Trophoblast cell (in vitro differentiated cells and primary cell): ENCODE results near the gene TNN.

Experiments used
- DNase-seq, 2 donors: peaks; one replicate each; pipeline ENCODE4 v3.0.0-alpha.2; 2016
- H2AFZ ChIP-seq: 2 replicates; pipeline ENCODE4 v1.6.1; 2013; ENCODE audit warnings: low read length, moderate library complexity, mild to moderate bottlenecking; ENCODE audit not compliant: insufficient read depth, poor library complexity
- H2AK5ac ChIP-seq: 2 replicates; pipeline ENCODE4 v1.6.1; 2013; ENCODE audit warnings: mild to moderate bottlenecking, low read length
- H2BK120ac ChIP-seq: 2 replicates; pipeline ENCODE4 v1.6.1; 2013; ENCODE audit warnings: low read length, mild to moderate bottlenecking, moderate library complexity; ENCODE audit not compliant: insufficient read depth, poor library complexity
- H2BK12ac ChIP-seq: 2 replicates; pipeline ENCODE4 v1.6.1; 2013; ENCODE audit warnings: mild to moderate bottlenecking, low read length, moderate library complexity
- H2BK5ac ChIP-seq: 2 replicates; pipeline ENCODE4 v1.6.1; 2013; ENCODE audit warnings: low read length, low read depth, moderate library complexity, mild to moderate bottlenecking; ENCODE audit not compliant: poor library complexity
- H3K14ac ChIP-seq: 2 replicates; pipeline ENCODE4 v1.6.1; 2013; ENCODE audit warnings: mild to moderate bottlenecking, low read length
- H3K18ac ChIP-seq: 2 replicates; pipeline ENCODE4 v1.6.1; 2013; ENCODE audit warnings: mild to moderate bottlenecking, low read length
- H3K23ac ChIP-seq: 2 replicates; pipeline ENCODE4 v1.6.1; 2013; ENCODE audit warnings: low read length
- H3K27ac ChIP-seq: 2 replicates; pipeline ENCODE4 v1.5.1; 2013; ENCODE audit warnings: low read depth, mild to moderate bottlenecking, inconsistent platforms, low read length, moderate library complexity
- H3K27me3 ChIP-seq: 2 replicates; pipeline ENCODE4 v1.6.1; 2013; ENCODE audit warnings: inconsistent platforms, mild to moderate bottlenecking, low read length, moderate library complexity; ENCODE audit not compliant: insufficient read depth
- H3K36me3 ChIP-seq, 2 experiments: 1 replicate in 1 of 2; 2 replicates in 1 of 2; pipeline ENCODE4 v1.6.1; 2013; ENCODE audit warnings: low read length in 2 of 2, mild to moderate bottlenecking in 2 of 2, moderate library complexity in 1 of 2; ENCODE audit not compliant: insufficient read depth in 2 of 2, control insufficient read depth in 1 of 2
- H3K4ac ChIP-seq: 2 replicates; pipeline ENCODE4 v1.6.1; 2013; ENCODE audit warnings: low read depth, mild to moderate bottlenecking, low read length, moderate library complexity
- H3K4me1 ChIP-seq, 2 experiments: 1 replicate in 1 of 2; 2 replicates in 1 of 2; pipeline ENCODE4 v1.6.1; 2013; ENCODE audit warnings: low read length in 2 of 2, mild to moderate bottlenecking in 2 of 2, moderate library complexity in 1 of 2; ENCODE audit not compliant: insufficient read depth in 2 of 2, control insufficient read depth in 1 of 2
- H3K4me2 ChIP-seq: 2 replicates; pipeline ENCODE4 v1.6.1; 2013; ENCODE audit warnings: inconsistent platforms, mild to moderate bottlenecking, low read length, moderate library complexity
- H3K4me3 ChIP-seq: 2 replicates; pipeline ENCODE4 v1.5.1; 2013; ENCODE audit warnings: mild to moderate bottlenecking, low read depth, low read length, inconsistent platforms
- H3K79me1 ChIP-seq: one replicate; pipeline ENCODE4 v1.6.1; 2013; ENCODE audit warnings: low read length
- H3K79me2 ChIP-seq: 2 replicates; pipeline ENCODE4 v1.6.1; 2013; ENCODE audit warnings: low read length, mild to moderate bottlenecking; ENCODE audit not compliant: control insufficient read depth, insufficient read depth, poor library complexity
- H3K9ac ChIP-seq: 2 replicates; pipeline ENCODE4 v1.6.1; 2013; ENCODE audit warnings: mild to moderate bottlenecking, low read length
- H3K9me3 ChIP-seq: 2 replicates; pipeline ENCODE4 v1.6.1; 2013; ENCODE audit warnings: low read depth, mild to moderate bottlenecking, control low read depth, inconsistent platforms, low read length; ENCODE audit not compliant: insufficient read depth
- H4K12ac ChIP-seq: 2 replicates; pipeline ENCODE4 v1.6.1; 2013; ENCODE audit warnings: low read depth, mild to moderate bottlenecking, low read length, moderate library complexity
- H4K8ac ChIP-seq: 2 replicates; pipeline ENCODE4 v1.6.1; 2013; ENCODE audit warnings: low read depth, mild to moderate bottlenecking, low read length, moderate library complexity
- H4K91ac ChIP-seq: one replicate; pipeline ENCODE4 v1.6.1; 2013; ENCODE audit warnings: low read depth, mild to moderate bottlenecking, low read length, moderate library complexity
- WGBS: extraction: QIAGEN DNeasy Blood & Tissue Kit; methylation state at CpG from one replicate; pipeline ENCODE4 v1.1.7; 2013; ENCODE audit warnings: missing lambda C conversion rate; ENCODE audit not compliant: insufficient read length, insufficient coverage; ENCODE audit errors: extremely low coverage; 5-methylcytosine and 5-hydroxymethylcytosine counted together

TNN gene

GRCh38 chr1:175078629-175079028 is 11.0 kb downstream of the TNN start:
- no peak overlapping the region for H3K18ac ChIP-seq
- peaks cover 5 to 8% of the 10 kb centered on the region in 2 experiments for H3K4me1 ChIP-seq
- no peak for DNase-seq
- H3K9me3 ChIP-seq: no peaks in the 10 kb centered on the region
- H3K79me2 ChIP-seq: peaks cover 2% of the 10 kb centered on the region
- no peak overlapping the region for H3K27ac ChIP-seq
- H3K23ac ChIP-seq: no peak overlapping the region
- WGBS: no CpG with 5 or more reads among the region's 3 CpGs
- no peaks in the 10 kb centered on the region for H3K79me1 ChIP-seq
- H3K27me3 ChIP-seq: no peaks in the 10 kb centered on the region
- no peak overlapping the region for H3K9ac ChIP-seq
- no peak overlapping the region for H2BK120ac ChIP-seq
- no peak overlapping the region for H2BK12ac ChIP-seq
- H2AFZ ChIP-seq: no peak overlapping the region
- no peak overlapping the region for H4K91ac ChIP-seq
- H3K4me3 ChIP-seq: no peak overlapping the region
- H2BK5ac ChIP-seq: no peak overlapping the region
- no peak overlapping the region for H2AK5ac ChIP-seq
- no peak overlapping the region for H4K8ac ChIP-seq
- H3K14ac ChIP-seq: no peak overlapping the region
- H4K12ac ChIP-seq: no peak overlapping the region
- no peak overlapping the region for H3K4ac ChIP-seq
- no peaks in the 10 kb centered on the region for H3K36me3 ChIP-seq
- no peak overlapping the region for H3K4me2 ChIP-seq

- H3K36me3 ChIP-seq: no peaks in the 10 kb centered on the region
- H3K4me3 ChIP-seq: no peak overlapping the region
- no peak overlapping the region for H2BK120ac ChIP-seq
- H4K8ac ChIP-seq: no peak overlapping the region
- peaks cover 5 to 8% of the 10 kb centered on the region in 2 experiments for H3K4me1 ChIP-seq
- no peak overlapping the region for H2BK12ac ChIP-seq
- H4K91ac ChIP-seq: no peak overlapping the region
- H3K27me3 ChIP-seq: no peaks in the 10 kb centered on the region
- H4K12ac ChIP-seq: no peak overlapping the region
- DNase-seq: no peak
- H3K79me2 ChIP-seq: peaks cover 2% of the 10 kb centered on the region
- no peak overlapping the region for H3K27ac ChIP-seq
- no peak overlapping the region for H3K9ac ChIP-seq
- no peak overlapping the region for H3K4ac ChIP-seq
- H2BK5ac ChIP-seq: no peak overlapping the region
- no CpG with 5 or more reads among the region's 40 CpGs for WGBS
- H3K18ac ChIP-seq: no peak overlapping the region
- no peak overlapping the region for H3K4me2 ChIP-seq
- H3K23ac ChIP-seq: no peak overlapping the region
- no peak overlapping the region for H2AFZ ChIP-seq
- no peaks in the 10 kb centered on the region for H3K9me3 ChIP-seq
- H3K79me1 ChIP-seq: no peaks in the 10 kb centered on the region
- H3K14ac ChIP-seq: no peak overlapping the region
- no peak overlapping the region for H2AK5ac ChIP-seq
These were observed 11.7 kb downstream of the TNN start for GRCh38 chr1:175079338-175079737.

- no peak overlapping the region for H3K4ac ChIP-seq
- no peak overlapping the region for H4K12ac ChIP-seq
- H3K79me1 ChIP-seq: no peaks in the 10 kb centered on the region
- no peak overlapping the region for H3K27ac ChIP-seq
- H2AK5ac ChIP-seq: no peak overlapping the region
- no peak overlapping the region for H3K4me3 ChIP-seq
- H3K14ac ChIP-seq: no peak overlapping the region
- H3K9me3 ChIP-seq: no peaks in the 10 kb centered on the region
- no peak overlapping the region for H3K18ac ChIP-seq
- no peak overlapping the region for H2BK12ac ChIP-seq
- no peaks in the 10 kb centered on the region for H3K36me3 ChIP-seq
- H3K23ac ChIP-seq: no peak overlapping the region
- H2BK5ac ChIP-seq: no peak overlapping the region
- peaks cover 5 to 8% of the 10 kb centered on the region in 2 experiments for H3K4me1 ChIP-seq
- no peak for DNase-seq
- H2BK120ac ChIP-seq: no peak overlapping the region
- no peaks in the 10 kb centered on the region for H3K27me3 ChIP-seq
- no peak overlapping the region for H3K4me2 ChIP-seq
- no peak overlapping the region for H4K8ac ChIP-seq
- peaks cover 2% of the 10 kb centered on the region for H3K79me2 ChIP-seq
- H3K9ac ChIP-seq: no peak overlapping the region
- WGBS: no CpG with 5 or more reads among the region's 6 CpGs
- no peak overlapping the region for H4K91ac ChIP-seq
- no peak overlapping the region for H2AFZ ChIP-seq
These were observed 12.4 kb downstream of the TNN start for GRCh38 chr1:175080030-175080429.

- Histone ChIP-seq H2BK12ac (no peak overlapping the region), H3K9me3 (no peaks in the 10 kb centered on the region), H3K4ac (no peak overlapping the region), H3K9ac (no peak overlapping the region), H3K14ac (no peak overlapping the region), H3K27me3 (no peaks in the 10 kb centered on the region), H2AFZ (no peak overlapping the region), H4K91ac (no peak overlapping the region), H3K27ac (no peak overlapping the region), H3K18ac (no peak overlapping the region), H2BK120ac (no peak overlapping the region), H4K8ac (no peak overlapping the region), H2AK5ac (no peak overlapping the region), H3K79me2 (peaks cover 2% of the 10 kb centered on the region), H3K36me3 (no peaks in the 10 kb centered on the region), H3K4me2 (no peak overlapping the region), H3K4me1 (no peaks in the 10 kb centered on the region), H2BK5ac (no peak overlapping the region), H3K79me1 (no peaks in the 10 kb centered on the region), H3K23ac (no peak overlapping the region), H3K4me3 (no peak overlapping the region), H4K12ac (no peak overlapping the region)
- DNase-seq: no peak
- no CpG with 5 or more reads among the region's 2 CpGs for WGBS
These were observed 14.3 kb downstream of the TNN start for GRCh38 chr1:175081983-175082382.
